Natural killer cell (primary cell): ENCODE results near the gene SGPP1. TPM values are rescaled to one million over a fixed set of nuclear protein-coding genes. Genes with fewer than 3 reads are reported as not detected.

Experiments used
- ATAC-seq, 3 donors: fragments of 150-1000 bp in 2 of 3; fragments of 200-7000 bp in 1 of 3; cut with Tn5 transposase; 1 replicate in 1 of 3; 2 replicates in 2 of 3; pipeline ENCODE4 v1.10.0; 2021; ENCODE audit warnings: mild to moderate bottlenecking in 2 of 3, moderate library complexity in 2 of 3
- DNase-seq, 2 donors: peaks; one replicate each; pipeline versions ENCODE4 v3.0.0 to v3.0.0-alpha.2; 2013 to 2021; ENCODE audit warnings: mixed read lengths in 1 of 2
- H3K27ac ChIP-seq: one replicate; pipeline ENCODE4 v1.5.1; 2013; ENCODE audit warnings: mild to moderate bottlenecking, low read length
- H3K27me3 ChIP-seq: one replicate; pipeline ENCODE4 v1.6.1; 2013; ENCODE audit warnings: low read length; ENCODE audit not compliant: control insufficient read depth, insufficient read depth
- H3K36me3 ChIP-seq: one replicate; pipeline ENCODE4 v1.6.1; 2013; ENCODE audit warnings: low read length; ENCODE audit not compliant: control insufficient read depth, insufficient read depth
- H3K4me1 ChIP-seq: one replicate; pipeline ENCODE4 v1.6.1; 2013; ENCODE audit warnings: low read length; ENCODE audit not compliant: control insufficient read depth, insufficient read depth
- H3K4me3 ChIP-seq: one replicate; pipeline ENCODE4 v1.5.1; 2013; ENCODE audit warnings: low read length
- H3K9me3 ChIP-seq: one replicate; pipeline ENCODE4 v1.6.1; 2013; ENCODE audit warnings: low read length; ENCODE audit not compliant: control insufficient read depth, insufficient read depth
- H3K27ac Mint-ChIP-seq, 2 donors: one replicate each; pipeline ENCODE4 v1.8.0; 2022; ENCODE audit warnings: mild to moderate bottlenecking in 2 of 2, mixed read lengths in 2 of 2, moderate library complexity in 1 of 2
- H3K27me3 Mint-ChIP-seq, 2 donors: one replicate each; pipeline ENCODE4 v1.8.0; 2022; ENCODE audit warnings: low read depth in 2 of 2, mixed read lengths in 2 of 2
- H3K36me3 Mint-ChIP-seq: one replicate; pipeline ENCODE4 v1.8.0; 2022; ENCODE audit warnings: mixed read lengths
- H3K4me1 Mint-ChIP-seq, 2 donors: one replicate each; pipeline ENCODE4 v1.8.0; 2022; ENCODE audit warnings: mixed read lengths in 2 of 2
- H3K4me3 Mint-ChIP-seq: one replicate; pipeline ENCODE4 v1.8.0; 2022; ENCODE audit warnings: mild to moderate bottlenecking, moderate library complexity, mixed read lengths
- H3K9me3 Mint-ChIP-seq, 2 donors: one replicate each; pipeline ENCODE4 v1.8.0; 2022; ENCODE audit warnings: mixed read lengths in 2 of 2
- CTCF ChIP-seq: fragments of 200-600 bp; IDR thresholded peaks from one replicate; pipeline ENCODE4 v1.8.0; 2022; ENCODE audit warnings: antibody characterized with exemption
- WGBS: methylation state at CpG from one replicate; pipeline ENCODE4 v1.1.7; 2013; ENCODE audit warnings: missing lambda C conversion rate; ENCODE audit not compliant: insufficient coverage; 5-methylcytosine and 5-hydroxymethylcytosine counted together
- intact Hi-C: fragments of 100-400 bp; cut with micrococcal nuclease; formaldehyde crosslinking; loops from one replicate; pipeline ENCODE4 v1.14.2; 2022
- total RNA-seq, 4 donors: library from RNA; stranded (reverse); fragments of 120-200 nt in 1 of 4; gene quantifications; one replicate each; pipeline versions ENCODE4 v1.2.3 to v1.2.4, GENCODE V29; 2013 to 2022

SGPP1 gene
- total RNA-seq, 3 donors from 2014 or later (not counting 1 experiment from before 2014, with no cell fraction given): 17.8 to 23.4 (median 23.3) TPM

GRCh38 chr14:63677891-63678379 is 49.9 kb downstream of the SGPP1 start:
- Mint-ChIP-seq H3K4me1 (no peaks in the 10 kb centered on the region), H3K27ac (no peak overlapping the region), H3K9me3 (no peaks in the 10 kb centered on the region), H3K36me3 (no peaks in the 10 kb centered on the region), H3K27me3 (no peaks in the 10 kb centered on the region), H3K4me3 (no peak overlapping the region)
- Histone ChIP-seq H3K27me3 (no peaks in the 10 kb centered on the region), H3K36me3 (no peaks in the 10 kb centered on the region), H3K4me3 (no peak overlapping the region), H3K27ac (no peak overlapping the region), H3K9me3 (no peaks in the 10 kb centered on the region), H3K4me1 (no peaks in the 10 kb centered on the region)
- ATAC-seq (no peak), DNase-seq (no peak)
- no peak for TF ChIP-seq CTCF
- WGBS: 80% methylated on average over 1 of the region's 3 CpGs
- intact Hi-C loops: no loop called here

GRCh38 chr14:63676615-63677014 is 51.2 kb downstream of the SGPP1 start:
- H3K27me3 ChIP-seq: no peaks in the 10 kb centered on the region
- H3K27ac ChIP-seq: no peak overlapping the region
- no peak for ATAC-seq
- Mint-ChIP-seq H3K36me3 (no peaks in the 10 kb centered on the region), H3K4me3 (no peak overlapping the region), H3K27ac (no peak overlapping the region), H3K27me3 (no peaks in the 10 kb centered on the region), H3K4me1 (no peaks in the 10 kb centered on the region), H3K9me3 (no peaks in the 10 kb centered on the region)
- intact Hi-C loops: no loop called here
- H3K36me3 ChIP-seq: no peaks in the 10 kb centered on the region
- TF ChIP-seq CTCF: no peak
- H3K4me1 ChIP-seq: no peaks in the 10 kb centered on the region
- WGBS: 96% methylated on average over 3 of the region's 3 CpGs
- no peak overlapping the region for H3K4me3 ChIP-seq
- DNase-seq: no peak
- H3K9me3 ChIP-seq: no peaks in the 10 kb centered on the region

- Mint-ChIP-seq H3K36me3 (no peaks in the 10 kb centered on the region), H3K9me3 (no peaks in the 10 kb centered on the region), H3K27ac (no peak overlapping the region), H3K4me3 (no peak overlapping the region), H3K4me1 (no peaks in the 10 kb centered on the region), H3K27me3 (no peaks in the 10 kb centered on the region)
- Histone ChIP-seq H3K4me3 (no peak overlapping the region), H3K9me3 (no peaks in the 10 kb centered on the region), H3K36me3 (no peaks in the 10 kb centered on the region), H3K4me1 (no peaks in the 10 kb centered on the region), H3K27me3 (no peaks in the 10 kb centered on the region), H3K27ac (no peak overlapping the region)
- no peak for ATAC-seq
- 95% methylated on average over 3 of the region's 7 CpGs for WGBS
- intact Hi-C loops: no loop called here
- DNase-seq: no peak
- no peak for TF ChIP-seq CTCF
Observed at GRCh38 chr14:63673886-63674497, 53.9 kb downstream of the SGPP1 start.

GRCh38 chr14:63673255-63673654 is 54.6 kb downstream of the SGPP1 start:
- Histone ChIP-seq H3K4me3 (no peak overlapping the region), H3K27ac (no peak overlapping the region), H3K9me3 (no peaks in the 10 kb centered on the region), H3K36me3 (no peaks in the 10 kb centered on the region), H3K4me1 (no peaks in the 10 kb centered on the region), H3K27me3 (no peaks in the 10 kb centered on the region)
- DNase-seq: no peak
- WGBS: 98% methylated on average over 4 of the region's 5 CpGs
- Mint-ChIP-seq H3K27ac (no peak overlapping the region), H3K36me3 (no peaks in the 10 kb centered on the region), H3K4me1 (no peaks in the 10 kb centered on the region), H3K4me3 (no peak overlapping the region), H3K27me3 (no peaks in the 10 kb centered on the region), H3K9me3 (no peaks in the 10 kb centered on the region)
- no peak for ATAC-seq
- TF ChIP-seq CTCF: no peak
- intact Hi-C loops: no loop called here
